ENCODE measurements around the gene ERP44. TPM values are rescaled to one million over a fixed set of nuclear protein-coding genes. Genes with fewer than 3 reads are reported as not detected.

The ERP44 gene
- total and polyA plus RNA-seq, 2 donors (not counting 3 experiments of a cell fraction or from before 2014, with no cell fraction given) = 9.9 to 21.4 TPM

- peaks cover 6% of the 10 kb centered on the region for H3K4me1 ChIP-seq (ENCODE audit: control insufficient read depth, extremely low read depth, insufficient read depth, low read length)
- no peaks in the 10 kb centered on the region for H3K9me1 ChIP-seq (replicated peaks; ENCODE audit: control insufficient read depth, extremely low read depth, insufficient read depth, low read length)
- FAIRE-seq = no peak
- H3K9ac ChIP-seq (replicated peaks; ENCODE audit: extremely low read depth, insufficient read depth, low read length) = no peak overlapping the region
- TF ChIP-seq EZH2 (IDR thresholded peaks at IDR 0.05; ENCODE audit: borderline replicate concordance, low read depth, low read length, severe bottlenecking) (no peak), CTCF (IDR thresholded peaks at IDR 0.05; ENCODE audit: extremely low read depth in 1 of 2, insufficient read depth in 1 of 2, low read depth in 1 of 2, low read length in 2 of 2) (no peak), GATA2 (IDR thresholded peaks at IDR 0.05; ENCODE audit: insufficient read depth, insufficient read length, low read depth, low read length) (no peak)
- no peak for DNase-seq (ENCODE audit: low read depth, low spot score)
- ChIA-PET POLR2A (no interaction called here), CTCF (interaction anchor here (1.4 kb wide), 1 partner anchor 15 kb away, joined by 4 read pairs; no protein-coding TSS in a partner anchor)
- H3K9me3 ChIP-seq (replicated peaks; ENCODE audit: control insufficient read depth, insufficient read depth, low read length) = no peaks in the 10 kb centered on the region
- no peak overlapping the region for H3K4me2 ChIP-seq (ENCODE audit: insufficient read depth, low read length)
- H2AFZ ChIP-seq (ENCODE audit: low read depth, low read length) = no peak overlapping the region
- no TSS peak for BruUV-seq (replicated peaks)
- no peak overlapping the region for H3K4me3 ChIP-seq (replicated peaks in 1 of 3; ENCODE audit: insufficient read depth in 1 of 3, low read depth in 1 of 3, low read length in 3 of 3)
- dilution Hi-C loops (cut with MboI; ENCODE audit: extremely low pct_ligation_motif_present, low sequenced_read_pairs) = no loop called here
- no peaks in the 10 kb centered on the region for H3K36me3 ChIP-seq (ENCODE audit: control insufficient read depth in 2 of 2, extremely low read depth in 1 of 2, insufficient read depth in 2 of 2, low read length in 2 of 2)
- intact Hi-C loops (cut with micrococcal nuclease) = no loop called here
- no peak overlapping the region for H3K27ac ChIP-seq (ENCODE audit: insufficient read depth, low read depth, low read length)
- H3K79me2 ChIP-seq (ENCODE audit: control insufficient read depth, insufficient read depth, low read length) = no peaks in the 10 kb centered on the region
- H3K27me3 ChIP-seq (ENCODE audit: control insufficient read depth in 2 of 2, insufficient read depth in 2 of 2, low read length in 2 of 2) = no peaks in the 10 kb centered on the region
- H4K20me1 ChIP-seq (replicated peaks; ENCODE audit: control insufficient read depth, extremely low read depth, insufficient read depth, low read length) = no peaks in the 10 kb centered on the region
These were observed 136.0 kb downstream of the ERP44 start for GRCh38 chr9:99962680-99963261.

GRCh38 chr9:99955606-99956005 lies 143.2 kb downstream of the ERP44 start:
- FAIRE-seq = no peak

More at GRCh38 chr9:99955606-99956005, 143.2 kb downstream of the ERP44 start:
- dilution Hi-C loops (cut with MboI; ENCODE audit: extremely low pct_ligation_motif_present, low sequenced_read_pairs) (no loop called here), intact Hi-C loops (cut with micrococcal nuclease) (no loop called here)
- ChIA-PET CTCF (interaction anchor here (2.8 kb wide), 1 partner anchor 8 kb away, joined by 11 read pairs; no protein-coding TSS in a partner anchor), POLR2A (no interaction called here)
- Histone ChIP-seq H3K4me2 (ENCODE audit: insufficient read depth, low read length) (no peak overlapping the region), H3K9ac (replicated peaks; ENCODE audit: extremely low read depth, insufficient read depth, low read length) (no peak overlapping the region), H3K4me1 (ENCODE audit: control insufficient read depth, extremely low read depth, insufficient read depth, low read length) (no peaks in the 10 kb centered on the region), H2AFZ (ENCODE audit: low read depth, low read length) (no peak overlapping the region), H3K9me1 (replicated peaks; ENCODE audit: control insufficient read depth, extremely low read depth, insufficient read depth, low read length) (no peaks in the 10 kb centered on the region), H3K36me3 (ENCODE audit: control insufficient read depth in 2 of 2, extremely low read depth in 1 of 2, insufficient read depth in 2 of 2, low read length in 2 of 2) (no peaks in the 10 kb centered on the region), H4K20me1 (replicated peaks; ENCODE audit: control insufficient read depth, extremely low read depth, insufficient read depth, low read length) (no peaks in the 10 kb centered on the region), H3K79me2 (ENCODE audit: control insufficient read depth, insufficient read depth, low read length) (no peaks in the 10 kb centered on the region), H3K27ac (ENCODE audit: insufficient read depth, low read depth, low read length) (no peak overlapping the region), H3K27me3 (ENCODE audit: control insufficient read depth in 2 of 2, insufficient read depth in 2 of 2, low read length in 2 of 2) (no peaks in the 10 kb centered on the region), H3K4me3 (replicated peaks in 1 of 3; ENCODE audit: insufficient read depth in 1 of 3, low read depth in 1 of 3, low read length in 3 of 3) (no peak overlapping the region), H3K9me3 (replicated peaks; ENCODE audit: control insufficient read depth, insufficient read depth, low read length) (no peaks in the 10 kb centered on the region)
- TF ChIP-seq JUN (IDR thresholded peaks at IDR 0.05; ENCODE audit: borderline replicate concordance, insufficient read depth, insufficient read length, low read depth) = no peak
- TF ChIP-seq CTCF (IDR thresholded peaks at IDR 0.05; ENCODE audit: extremely low read depth in 1 of 2, insufficient read depth in 1 of 2, low read depth in 1 of 2, low read length in 2 of 2) = no peak
- TF ChIP-seq EZH2 (IDR thresholded peaks at IDR 0.05; ENCODE audit: borderline replicate concordance, low read depth, low read length, severe bottlenecking) = no peak
- TF ChIP-seq POLR2A (IDR thresholded peaks at IDR 0.05; ENCODE audit: low read depth, low read length) = no peak
- TF ChIP-seq MYC (IDR thresholded peaks at IDR 0.05; ENCODE audit: low read depth, low read length) = no peak
- TF ChIP-seq FOS (IDR thresholded peaks at IDR 0.05; ENCODE audit: borderline replicate concordance, insufficient read depth, low read length) = no peak
- no peak for TF ChIP-seq POLR2AphosphoS5 (IDR thresholded peaks at IDR 0.05; ENCODE audit: insufficient read depth, low read depth, low read length)
- no peak for TF ChIP-seq MAX (IDR thresholded peaks at IDR 0.05; ENCODE audit: insufficient read depth, insufficient read length)
- no TSS peak for BruUV-seq (replicated peaks)
- DNase-seq (ENCODE audit: low read depth, low spot score) = no peak

Data from endothelial cell of umbilical vein (primary cell).